Esophagus muscularis mucosa (tissue), 4 donors: ENCODE results near the gene ANKRD28. TPM values are rescaled to one million over a fixed set of nuclear protein-coding genes. Genes with fewer than 3 reads are reported as not detected.

Experiments used
- DNase-seq: peaks from one replicate; pipeline ENCODE4 v3.0.0-alpha.2; 2017; ENCODE audit errors: extremely low spot score
- H3K27ac ChIP-seq, 4 donors: fragments of 200-600 bp; sonication (generic); replicated peaks in 1 of 4; 1 replicate in 3 of 4; 2 replicates in 1 of 4; pipeline ENCODE4 v1.5.1; 2016 to 2019; ENCODE audit warnings: mild to moderate bottlenecking in 1 of 4
- H3K27me3 ChIP-seq, 4 donors: fragments of 200-600 bp; sonication (generic); one replicate each; pipeline versions ENCODE4 v1.5.1 to v1.6.0; 2016 to 2019
- H3K36me3 ChIP-seq, 4 donors: fragments of 200-600 bp; sonication (generic); one replicate each; pipeline ENCODE4 v1.5.1; 2016 to 2019
- H3K4me1 ChIP-seq, 4 donors: fragments of 200-600 bp; sonication (generic); one replicate each; pipeline ENCODE4 v1.5.1; 2016 to 2019
- H3K4me3 ChIP-seq, 4 donors: fragments of 200-600 bp; sonication (generic); 1 replicate in 2 of 4; 2 replicates in 2 of 4; pipeline ENCODE4 v1.5.1; 2016 to 2019; ENCODE audit warnings: mild to moderate bottlenecking in 4 of 4, moderate library complexity in 1 of 4
- H3K9me3 ChIP-seq, 4 donors: fragments of 200-600 bp; sonication (generic); 1 replicate in 3 of 4; 2 replicates in 1 of 4; pipeline ENCODE4 v1.5.1; 2016 to 2019
- EP300 ChIP-seq: sonication (generic); formaldehyde crosslinking; IDR thresholded peaks from one replicate; pipeline ENCODE4 v1.6.1; 2017; ENCODE audit warnings: antibody characterized with exemption
- POLR2A ChIP-seq: fragments of 450-650 bp; IDR thresholded peaks from one replicate; pipeline ENCODE4 v1.6.1; 2017; ENCODE audit warnings: antibody characterized with exemption, moderate library complexity, mild to moderate bottlenecking, low read depth
- POLR2AphosphoS5 ChIP-seq, 2 donors: sonication (generic); formaldehyde crosslinking; IDR thresholded peaks; one replicate each; pipeline ENCODE4 v1.6.1; 2017; ENCODE audit warnings: antibody characterized with exemption in 2 of 2
- WGBS: methylation state at CpG from one replicate; pipeline ENCODE4 v1.1.5; 2018; 5-methylcytosine and 5-hydroxymethylcytosine counted together
- intact Hi-C: fragments of 100-400 bp; cut with DNase I; formaldehyde crosslinking; loops from one replicate; pipeline ENCODE4 v1.15.1; 2023
- total RNA-seq, 4 donors: library from RNA; depleted of rRNA; stranded (reverse); fragments of >200 nt; gene quantifications; one replicate each; pipeline versions ENCODE4 v1.1.0 to v1.2.1, GENCODE V29; 2016
- TF ChIP-seq, protein P1 (sequence below), 3 experiments: fragments of 200-600 bp in 2 of 3; fragments of 450-650 bp in 1 of 3; sonication (generic) in 2 of 3; IDR thresholded peaks; one replicate each; pipeline ENCODE4 v1.5.1; 2017 to 2019; ENCODE audit warnings: antibody characterized with exemption in 3 of 3, mild to moderate bottlenecking in 2 of 3, moderate library complexity in 1 of 3

Gene ANKRD28
- total RNA-seq, 4 donors from 2014 or later = 21.2 to 34.8 (median 26.9) TPM

DNA sequence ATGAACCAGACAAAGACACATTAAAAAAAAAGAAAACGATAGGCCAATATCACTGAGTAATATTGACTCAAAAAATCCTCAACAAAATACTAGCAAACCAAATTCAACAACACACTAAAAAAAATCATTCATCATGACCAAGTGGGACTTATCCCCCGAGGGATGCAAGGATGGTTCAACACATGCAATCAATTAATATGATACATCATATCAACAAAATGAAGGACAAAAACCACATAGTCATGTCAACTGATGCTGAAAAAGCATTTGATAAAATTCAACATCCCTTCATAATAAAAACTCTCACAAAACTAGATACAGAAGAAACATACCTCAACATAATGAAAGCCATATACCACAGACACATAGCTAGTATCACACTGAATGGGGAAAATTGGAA lies 41.8 kb upstream of the ANKRD28 start:
- TF ChIP-seq EP300 (no peak), POLR2AphosphoS5 (IDR thresholded peaks at IDR 0.05) (no peak), POLR2A (no peak)
- TF ChIP-seq, protein P1, sequence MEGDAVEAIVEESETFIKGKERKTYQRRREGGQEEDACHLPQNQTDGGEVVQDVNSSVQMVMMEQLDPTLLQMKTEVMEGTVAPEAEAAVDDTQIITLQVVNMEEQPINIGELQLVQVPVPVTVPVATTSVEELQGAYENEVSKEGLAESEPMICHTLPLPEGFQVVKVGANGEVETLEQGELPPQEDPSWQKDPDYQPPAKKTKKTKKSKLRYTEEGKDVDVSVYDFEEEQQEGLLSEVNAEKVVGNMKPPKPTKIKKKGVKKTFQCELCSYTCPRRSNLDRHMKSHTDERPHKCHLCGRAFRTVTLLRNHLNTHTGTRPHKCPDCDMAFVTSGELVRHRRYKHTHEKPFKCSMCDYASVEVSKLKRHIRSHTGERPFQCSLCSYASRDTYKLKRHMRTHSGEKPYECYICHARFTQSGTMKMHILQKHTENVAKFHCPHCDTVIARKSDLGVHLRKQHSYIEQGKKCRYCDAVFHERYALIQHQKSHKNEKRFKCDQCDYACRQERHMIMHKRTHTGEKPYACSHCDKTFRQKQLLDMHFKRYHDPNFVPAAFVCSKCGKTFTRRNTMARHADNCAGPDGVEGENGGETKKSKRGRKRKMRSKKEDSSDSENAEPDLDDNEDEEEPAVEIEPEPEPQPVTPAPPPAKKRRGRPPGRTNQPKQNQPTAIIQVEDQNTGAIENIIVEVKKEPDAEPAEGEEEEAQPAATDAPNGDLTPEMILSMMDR (IDR thresholded peaks at IDR 0.05) = no peak
- Histone ChIP-seq H3K27me3 (no peaks in the 10 kb centered on the region), H3K4me1 (no peaks in the 10 kb centered on the region), H3K27ac (no peak overlapping the region), H3K36me3 (no peaks in the 10 kb centered on the region), H3K4me3 (no peak overlapping the region), H3K9me3 (peaks cover 0 to 9% (median 0%) of the 10 kb centered on the region in 4 donors)
- intact Hi-C loops = no loop called here
- DNase-seq = no peak
- 96% methylated on average over 2 of the region's 2 CpGs for WGBS

- H3K27me3 ChIP-seq = no peaks in the 10 kb centered on the region
- 69% methylated on average over 1 of the region's 1 CpG for WGBS
Measured at GRCh38 chr3:15831927-15832326, 34.1 kb upstream of the ANKRD28 start.

GRCh38 chr3:15825016-15825415 lies 27.2 kb upstream of the ANKRD28 start:
- intact Hi-C loops = no loop called here
- 82% methylated on average over 4 of the region's 4 CpGs for WGBS

More at GRCh38 chr3:15831927-15832326, 34.1 kb upstream of the ANKRD28 start:
- Histone ChIP-seq H3K4me3 (no peak overlapping the region), H3K27ac (no peak overlapping the region), H3K36me3 (no peaks in the 10 kb centered on the region), H3K9me3 (no peaks in the 10 kb centered on the region), H3K4me1 (no peaks in the 10 kb centered on the region)
- no peak for DNase-seq
- TF ChIP-seq EP300 (no peak), POLR2A (no peak), POLR2AphosphoS5 (IDR thresholded peaks at IDR 0.05) (no peak)
- TF ChIP-seq, protein P1 (IDR thresholded peaks at IDR 0.05) = no peak
- intact Hi-C loops = no loop called here

DNA sequence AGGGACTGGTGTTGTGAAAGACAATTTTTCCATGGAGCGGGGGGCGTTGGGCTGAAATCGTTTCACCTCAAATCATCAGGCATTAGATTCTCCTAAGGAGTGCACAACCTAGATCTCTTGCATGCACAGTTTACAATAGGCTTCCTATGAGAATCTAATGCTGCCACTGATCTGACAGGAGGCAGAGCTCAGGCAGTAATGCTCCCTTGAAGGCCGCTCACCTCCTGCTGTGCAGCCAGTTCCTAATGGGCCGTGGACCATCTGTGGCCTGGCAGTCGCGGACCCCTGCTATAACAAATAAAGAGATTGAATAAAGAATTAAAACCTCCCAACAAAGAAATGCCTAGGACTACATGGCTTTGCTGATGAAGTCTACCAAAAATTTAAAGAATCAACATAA lies 25.3 kb upstream of the ANKRD28 start:
- intact Hi-C loops = loop anchor here (5.0 kb wide), 1 partner anchor 224 kb away; no protein-coding TSS in a partner anchor
- Histone ChIP-seq H3K27me3 (no peaks in the 10 kb centered on the region), H3K4me3 (no peak overlapping the region), H3K36me3 (no peaks in the 10 kb centered on the region), H3K4me1 (peaks cover 0 to 10% (median 8%) of the 10 kb centered on the region in 4 donors), H3K27ac (no peak overlapping the region), H3K9me3 (no peaks in the 10 kb centered on the region)
- TF ChIP-seq POLR2AphosphoS5 (IDR thresholded peaks at IDR 0.05) = no peak
- TF ChIP-seq POLR2A = no peak
- TF ChIP-seq, protein P1 (IDR thresholded peaks at IDR 0.05) = no peak
- no peak for TF ChIP-seq EP300
- WGBS = 96% methylated on average over 7 of the region's 7 CpGs
- no peak for DNase-seq

More at GRCh38 chr3:15825016-15825415, 27.2 kb upstream of the ANKRD28 start:
- no peak overlapping the region for H3K4me3 ChIP-seq
- no peaks in the 10 kb centered on the region for H3K9me3 ChIP-seq
- TF ChIP-seq EP300 = no peak
- TF ChIP-seq, protein P1 (IDR thresholded peaks at IDR 0.05) = no peak
- H3K27ac ChIP-seq = no peak overlapping the region
- H3K27me3 ChIP-seq = no peaks in the 10 kb centered on the region
- H3K36me3 ChIP-seq = no peaks in the 10 kb centered on the region
- no peak for DNase-seq
- H3K4me1 ChIP-seq = peaks cover 0 to 10% (median 8%) of the 10 kb centered on the region in 4 donors

- intact Hi-C loops = loop anchor here (5.0 kb wide), 1 partner anchor 225 kb away; no protein-coding TSS in a partner anchor
- 64% methylated on average over 2 of the region's 2 CpGs for WGBS
- no peak for DNase-seq
- Histone ChIP-seq H3K9me3 (no peaks in the 10 kb centered on the region), H3K4me3 (no peak overlapping the region), H3K4me1 (peaks cover 0 to 10% (median 8%) of the 10 kb centered on the region in 4 donors), H3K27me3 (no peaks in the 10 kb centered on the region), H3K27ac (no peak overlapping the region), H3K36me3 (no peaks in the 10 kb centered on the region)
- TF ChIP-seq EP300 = no peak
- TF ChIP-seq, protein P1 (IDR thresholded peaks at IDR 0.05) = no peak
- TF ChIP-seq POLR2AphosphoS5 (IDR thresholded peaks at IDR 0.05) = no peak
- TF ChIP-seq POLR2A = no peak
Measured at GRCh38 chr3:15822281-15822680, 24.5 kb upstream of the ANKRD28 start.
